HepG2 (cell line): Measurements from ENCODE around the gene ZNF653. TPM values are rescaled to one million over a fixed set of nuclear protein-coding genes. Genes with fewer than 3 reads are reported as not detected.

Source experiments
- AKAP8 ChIP-seq: sonication (generic); formaldehyde crosslinking; IDR thresholded peaks from 2 replicates; pipeline ENCODE4 v1.5.1; 2020; ENCODE audit warnings: mild to moderate bottlenecking, missing genetic modification reagents
- ARID5B ChIP-seq: IDR thresholded peaks from 2 replicates; pipeline ENCODE4 v1.4.0; 2020; ENCODE audit warnings: mild to moderate bottlenecking, missing genetic modification reagents
- CHCHD3 ChIP-seq: sonication (generic); formaldehyde crosslinking; IDR thresholded peaks from 2 replicates; pipeline ENCODE4 v1.8.0; 2022; ENCODE audit warnings: mild to moderate bottlenecking, missing genetic modification reagents, moderate library complexity
- E2F2 ChIP-seq: sonication (generic); formaldehyde crosslinking; IDR thresholded peaks from 2 replicates; pipeline ENCODE4 v1.4.0; 2020; ENCODE audit warnings: missing genetic modification reagents, borderline replicate concordance
- FOXJ3 ChIP-seq: sonication (generic); formaldehyde crosslinking; IDR thresholded peaks from 2 replicates; pipeline ENCODE4 v1.4.0; 2020; ENCODE audit warnings: missing genetic modification reagents, mild to moderate bottlenecking, borderline replicate concordance
- GABPB1 ChIP-seq: IDR thresholded peaks from 2 replicates; pipeline ENCODE4 v1.6.1; 2016; ENCODE audit warnings: mild to moderate bottlenecking, missing genetic modification reagents, moderate library complexity, missing compliant biosample characterization
- HMGA1 ChIP-seq: sonication (generic); formaldehyde crosslinking; conservative IDR thresholded peaks from 2 replicates; pipeline ENCODE4 v1.4.0; 2020; ENCODE audit warnings: missing genetic modification reagents
- MLLT10 ChIP-seq: sonication (generic); formaldehyde crosslinking; IDR thresholded peaks from 2 replicates; pipeline ENCODE4 v1.4.0; 2020; ENCODE audit warnings: missing genetic modification reagents
- PLRG1 ChIP-seq: fragments of 450-650 bp; conservative IDR thresholded peaks from 2 replicates; pipeline ENCODE4 v1.6.1; 2016
- SSRP1 ChIP-seq: IDR thresholded peaks from 2 replicates; pipeline ENCODE4 v1.6.1; 2016; ENCODE audit warnings: control low read depth
- ZBTB8A ChIP-seq: sonication (generic); formaldehyde crosslinking; IDR thresholded peaks from 2 replicates; pipeline ENCODE4 v1.4.0; 2020; ENCODE audit warnings: mild to moderate bottlenecking, low read depth, missing genetic modification reagents, borderline replicate concordance
- ZNF292 ChIP-seq: sonication (generic); formaldehyde crosslinking; IDR thresholded peaks from 2 replicates; pipeline ENCODE4 v1.8.1; 2022; ENCODE audit warnings: mild to moderate bottlenecking, low read depth, missing genetic modification reagents, borderline replicate concordance
- ZNF496 ChIP-seq: sonication (generic); formaldehyde crosslinking; IDR thresholded peaks from 2 replicates; pipeline ENCODE4 v1.8.1; 2023; ENCODE audit warnings: mild to moderate bottlenecking, moderate library complexity, missing genetic modification reagents; ENCODE audit not compliant: insufficient replicate concordance
- ZNF512 ChIP-seq: sonication (generic); formaldehyde crosslinking; IDR thresholded peaks from 2 replicates; pipeline ENCODE4 v1.4.0; 2020; ENCODE audit warnings: mild to moderate bottlenecking, missing genetic modification reagents
- ZNF749 ChIP-seq: sonication (generic); formaldehyde crosslinking; IDR thresholded peaks from 2 replicates; pipeline ENCODE4 v1.8.0; 2022; ENCODE audit warnings: mild to moderate bottlenecking, missing genetic modification reagents, moderate library complexity, borderline replicate concordance
- ZNF761 ChIP-seq: sonication (generic); formaldehyde crosslinking; conservative IDR thresholded peaks from 2 replicates; pipeline ENCODE4 v1.4.0; 2020; ENCODE audit warnings: mild to moderate bottlenecking, missing genetic modification reagents
- ZSCAN21 ChIP-seq: sonication (generic); formaldehyde crosslinking; IDR thresholded peaks from 2 replicates; pipeline ENCODE4 v1.8.0; 2022; ENCODE audit warnings: mild to moderate bottlenecking, missing genetic modification reagents, moderate library complexity, borderline replicate concordance
- ZSCAN5A ChIP-seq: sonication (generic); formaldehyde crosslinking; IDR thresholded peaks from 2 replicates; pipeline ENCODE4 v1.8.0; 2022; ENCODE audit warnings: mild to moderate bottlenecking, missing genetic modification reagents, borderline replicate concordance
- ZSCAN9 ChIP-seq: IDR thresholded peaks from 2 replicates; pipeline ENCODE4 v1.6.1; 2016; ENCODE audit warnings: borderline replicate concordance
- polyA plus RNA-seq, 8 experiments: library from polyadenylated mRNA; depleted of rRNA in 3 of 8; stranded (reverse) in 7 of 8; unstranded in 1 of 8; fragments of >200 nt; fragmentation: Illumina TruSeq in 4 of 8; extraction: Trizol in 4 of 8; gene quantifications; 2 replicates each; pipeline versions ENCODE4 v1.2.1 to v1.2.3, GENCODE V29; 2011 to 2016; ENCODE audit warnings: low read depth in 4 of 8, missing spikeins in 1 of 8, mixed read lengths in 1 of 8; ENCODE audit not compliant: insufficient read depth in 1 of 8
- total RNA-seq, 5 experiments: library from RNA; depleted of rRNA; stranded (reverse); fragments of >200 nt; fragmentation: Illumina TruSeq; extraction: Trizol; gene quantifications; 2 replicates each; pipeline ENCODE4 v1.2.3, GENCODE V29; 2016; ENCODE audit warnings: low read depth in 1 of 5

Gene ZNF653
- total and polyA plus RNA-seq, 2 of the 13 experiments (the other 11 are each of a cell fraction or from before 2014, with no cell fraction given), result 4.7 to 7.1 TPM

DNA sequence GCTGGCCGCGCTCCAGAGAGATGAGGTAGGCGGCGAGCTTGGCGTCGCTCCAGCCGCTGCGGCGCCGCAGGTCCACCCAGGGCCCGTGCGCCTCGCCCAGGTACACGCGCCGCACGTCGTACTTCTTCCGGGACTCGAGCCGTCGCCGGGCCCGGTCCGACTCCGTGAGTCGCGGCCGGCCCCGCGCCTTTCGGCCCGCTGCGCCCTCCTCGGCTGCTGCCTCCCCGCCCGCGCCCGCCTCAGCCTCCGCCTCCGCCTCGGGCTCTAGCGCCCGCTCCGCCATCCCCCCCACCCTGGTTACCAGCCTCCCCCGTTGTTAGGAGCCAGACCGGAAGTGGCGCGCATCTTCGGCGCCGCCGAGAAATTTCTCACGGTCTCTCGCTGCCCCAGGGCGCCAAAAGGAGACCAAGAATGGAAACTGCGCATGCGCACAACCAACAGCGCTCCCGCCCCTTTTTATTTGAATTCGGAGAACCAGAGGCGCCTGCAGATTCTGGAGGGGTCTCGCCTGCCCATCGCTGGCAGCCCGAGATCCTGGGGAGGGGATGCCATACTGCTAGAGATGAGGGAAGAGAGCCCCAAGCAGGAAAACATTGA lies at the start of gene ZNF653 (continued):
- TF ChIP-seq ARID5B (CRISPR knock-in tag), result no peak
- peak; percentile 67; the same call in 1 of the 2 replicates for TF ChIP-seq ZNF761 (CRISPR knock-in tag)
- no peak for TF ChIP-seq FOXJ3 (CRISPR knock-in tag)
- TF ChIP-seq E2F2 (CRISPR knock-in tag), result no peak; the same call in 1 of the 2 replicates
- TF ChIP-seq ZBTB8A (CRISPR knock-in tag), result no peak
- no peak; the same call in 1 of the 2 replicates for TF ChIP-seq ZSCAN21
- TF ChIP-seq SSRP1 (CRISPR knock-in tag), result no peak
- TF ChIP-seq ZNF749 (CRISPR knock-in tag), result no peak
- no peak for TF ChIP-seq MLLT10 (CRISPR knock-in tag)
- peak; percentile 58; the same call in 1 of the 2 replicates for TF ChIP-seq CHCHD3 (CRISPR knock-in tag)
- TF ChIP-seq GABPB1 (CRISPR knock-in tag), result peak; percentile 93
- TF ChIP-seq ZSCAN5A (CRISPR knock-in tag), result no peak
- no peak for TF ChIP-seq ZNF512 (CRISPR knock-in tag)
- TF ChIP-seq AKAP8 (CRISPR knock-in tag), result peak; percentile 84; the same call in 1 of the 2 replicates
- TF ChIP-seq ZNF496 (CRISPR knock-in tag), result no peak
- no peak for TF ChIP-seq ZSCAN9
- no peak for TF ChIP-seq ZNF292 (CRISPR knock-in tag)
- TF ChIP-seq PLRG1, result no peak
- no peak for TF ChIP-seq HMGA1 (CRISPR knock-in tag)
